ENCODE results near the gene TTC27.

DNA sequence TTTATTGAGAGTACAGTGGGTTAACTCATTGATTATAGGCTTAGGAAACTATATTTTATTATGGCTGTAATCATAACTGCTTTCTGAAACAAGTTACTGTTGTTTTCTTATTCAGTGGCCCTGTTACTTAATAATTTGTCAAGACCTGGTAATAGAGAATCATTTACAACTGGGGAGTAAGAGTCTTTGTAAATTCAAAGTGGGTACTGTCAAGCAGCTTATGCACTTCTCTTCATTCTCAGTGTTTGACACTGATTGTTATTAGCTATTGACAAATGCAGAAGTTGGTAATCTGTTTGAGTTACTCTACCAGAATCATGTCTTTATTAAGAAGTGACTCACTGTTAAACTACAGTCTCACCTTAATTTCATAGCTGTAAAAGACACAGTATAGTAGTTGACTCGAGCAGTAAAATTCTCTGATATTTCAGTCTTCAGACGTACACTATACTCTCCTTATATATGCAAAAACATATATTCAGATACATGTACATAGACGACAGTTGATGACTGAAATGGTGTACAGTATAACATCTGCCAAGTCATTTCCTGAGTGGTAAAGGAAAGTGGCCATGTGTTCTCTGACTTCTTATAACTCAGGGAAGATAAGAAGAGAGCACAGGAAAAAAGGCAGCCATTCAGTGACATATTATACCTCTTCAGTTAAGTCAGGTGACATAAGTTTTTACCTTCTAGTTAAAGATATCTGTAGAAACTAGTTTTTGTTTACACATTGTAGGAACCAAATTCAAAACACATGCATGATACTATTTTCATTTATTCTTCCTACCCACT lies 36.0 kb upstream of the TTC27 start:
- TF ChIP-seq TARDBP (IDR thresholded peaks at IDR 0.05) (no peak), NFRKB (IDR thresholded peaks at IDR 0.05) (no peak), SP1 (IDR thresholded peaks at IDR 0.05) (no peak), FOXK2 (IDR thresholded peaks at IDR 0.05) (no peak), CTBP1 (IDR thresholded peaks at IDR 0.05; ENCODE audit: borderline replicate concordance) (no peak), FOXA1 (IDR thresholded peaks at IDR 0.05) (no peak), BHLHE40 (IDR thresholded peaks at IDR 0.05; ENCODE audit: borderline replicate concordance) (no peak), ZNF384 (IDR thresholded peaks at IDR 0.05) (no peak), SUZ12 (IDR thresholded peaks at IDR 0.05) (no peak), ELF4 (IDR thresholded peaks at IDR 0.05) (no peak), HDGF (IDR thresholded peaks at IDR 0.05; ENCODE audit: borderline replicate concordance) (no peak), FOXM1 (IDR thresholded peaks at IDR 0.05; ENCODE audit: borderline replicate concordance) (no peak)
- TF ChIP-seq, protein P1, sequence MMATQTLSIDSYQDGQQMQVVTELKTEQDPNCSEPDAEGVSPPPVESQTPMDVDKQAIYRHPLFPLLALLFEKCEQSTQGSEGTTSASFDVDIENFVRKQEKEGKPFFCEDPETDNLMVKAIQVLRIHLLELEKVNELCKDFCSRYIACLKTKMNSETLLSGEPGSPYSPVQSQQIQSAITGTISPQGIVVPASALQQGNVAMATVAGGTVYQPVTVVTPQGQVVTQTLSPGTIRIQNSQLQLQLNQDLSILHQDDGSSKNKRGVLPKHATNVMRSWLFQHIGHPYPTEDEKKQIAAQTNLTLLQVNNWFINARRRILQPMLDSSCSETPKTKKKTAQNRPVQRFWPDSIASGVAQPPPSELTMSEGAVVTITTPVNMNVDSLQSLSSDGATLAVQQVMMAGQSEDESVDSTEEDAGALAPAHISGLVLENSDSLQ (IDR thresholded peaks at IDR 0.05) = no peak

All from HEK293T (cell line).